Central memory CD8-positive, alpha-beta T cell (primary cell): ENCODE results near the gene ASTN1.

ENCODE experiments used
- ATAC-seq: fragments of 150-1000 bp; cut with Tn5 transposase; replicated peaks from 2 replicates; pipeline ENCODE4 v1.10.0; 2022; ENCODE audit warnings: mild to moderate bottlenecking, moderate FRiP score, moderate number of reproducible peaks; ENCODE audit not compliant: poor library complexity, severe bottlenecking; ENCODE audit errors: extremely low read depth
- DNase-seq, 2 donors: peaks; one replicate each; pipeline ENCODE4 v3.0.0; 2021; ENCODE audit warnings: low spot score in 2 of 2
- H3K27ac Mint-ChIP-seq: one replicate; pipeline ENCODE4 v1.8.0; 2022; ENCODE audit warnings: low read depth, mild to moderate bottlenecking, moderate library complexity, mixed read lengths
- H3K27me3 Mint-ChIP-seq: one replicate; pipeline ENCODE4 v1.8.0; 2022; ENCODE audit warnings: mixed read lengths
- H3K36me3 Mint-ChIP-seq: one replicate; pipeline ENCODE4 v1.8.0; 2022; ENCODE audit warnings: mild to moderate bottlenecking, moderate library complexity, mixed read lengths; ENCODE audit not compliant: insufficient read depth
- H3K4me1 Mint-ChIP-seq: one replicate; pipeline ENCODE4 v1.8.0; 2022; ENCODE audit warnings: mixed read lengths
- H3K4me3 Mint-ChIP-seq: one replicate; pipeline ENCODE4 v1.8.0; 2022; ENCODE audit warnings: mild to moderate bottlenecking, moderate library complexity, mixed read lengths
- H3K9me3 Mint-ChIP-seq: one replicate; pipeline ENCODE4 v1.8.0; 2022; ENCODE audit warnings: mixed read lengths

Gene ASTN1

DNA sequence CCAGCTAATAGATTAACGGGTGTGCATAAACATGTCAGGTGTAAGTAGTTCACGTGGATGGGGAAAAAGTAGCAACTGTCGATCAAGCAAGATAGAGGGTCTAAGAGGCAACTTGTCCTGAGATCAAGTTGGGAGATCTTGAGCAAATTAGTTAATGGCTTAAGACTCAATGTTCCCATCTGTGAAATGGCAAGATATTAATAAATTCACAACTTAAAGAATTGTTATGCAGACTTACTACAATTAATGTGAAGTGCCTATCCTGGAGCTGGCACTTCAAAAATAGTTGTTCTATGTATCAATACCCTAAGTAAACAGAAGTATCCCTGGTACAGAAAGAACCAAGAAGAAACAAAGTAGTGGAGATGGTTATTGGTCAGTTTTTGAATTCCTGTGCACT, 312.4 kb downstream of the ASTN1 start:
- H3K27ac Mint-ChIP-seq = no peak overlapping the region
- DNase-seq = no peak
- no peaks in the 10 kb centered on the region for H3K9me3 Mint-ChIP-seq
- H3K36me3 Mint-ChIP-seq = no peaks in the 10 kb centered on the region
- H3K27me3 Mint-ChIP-seq = no peaks in the 10 kb centered on the region
- no peaks in the 10 kb centered on the region for H3K4me1 Mint-ChIP-seq
- no peak overlapping the region for H3K4me3 Mint-ChIP-seq
- no peak for ATAC-seq

DNA sequence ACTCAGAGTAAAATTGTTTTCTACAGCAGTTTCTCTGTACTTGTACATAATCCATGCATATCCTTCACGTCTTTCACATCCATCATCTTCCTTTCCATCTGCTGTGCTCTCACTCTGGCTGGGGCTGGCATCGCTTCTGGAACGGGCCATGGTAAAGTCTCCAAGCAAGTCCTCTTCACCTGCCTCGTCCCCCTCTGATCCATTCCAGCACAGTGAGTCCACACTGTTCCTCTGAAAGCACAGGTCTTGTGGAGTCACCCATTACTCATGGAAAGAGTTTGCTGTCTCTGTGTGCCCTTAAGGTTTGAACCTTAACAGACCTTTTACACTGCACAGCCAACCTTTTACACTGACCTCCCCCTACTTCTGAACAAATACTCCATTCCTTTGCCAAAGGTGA, 313.6 kb downstream of the ASTN1 start:
- H3K9me3 Mint-ChIP-seq = no peaks in the 10 kb centered on the region

DNA sequence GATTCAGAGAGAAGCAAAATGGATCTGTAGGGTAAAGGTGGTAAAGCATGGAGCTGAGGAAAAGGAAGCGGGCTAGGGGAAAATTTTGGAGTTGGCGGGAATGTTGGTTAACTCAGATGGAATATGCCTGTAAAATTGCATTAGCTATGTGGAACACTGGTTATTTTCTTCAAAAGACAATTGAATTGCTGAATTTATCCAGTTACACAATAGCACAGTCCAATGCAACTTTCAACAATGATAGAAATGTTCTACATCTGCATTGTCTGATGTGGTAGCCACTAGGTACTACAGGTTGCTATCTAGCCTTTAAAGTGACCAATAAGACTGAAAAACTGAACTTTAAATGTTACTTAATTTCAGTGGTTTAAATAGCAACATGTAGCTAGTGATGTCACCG, 315.2 kb downstream of the ASTN1 start:
- Mint-ChIP-seq H3K27me3 (no peaks in the 10 kb centered on the region), H3K4me3 (no peak overlapping the region), H3K27ac (no peak overlapping the region), H3K4me1 (no peaks in the 10 kb centered on the region), H3K36me3 (no peaks in the 10 kb centered on the region), H3K9me3 (no peaks in the 10 kb centered on the region)
- DNase-seq = no peak
- no peak for ATAC-seq

More for the DNA sequence above, 313.6 kb downstream of the ASTN1 start:
- no peaks in the 10 kb centered on the region for H3K4me1 Mint-ChIP-seq
- H3K27ac Mint-ChIP-seq = no peak overlapping the region
- no peak overlapping the region for H3K4me3 Mint-ChIP-seq
- ATAC-seq = no peak
- H3K36me3 Mint-ChIP-seq = no peaks in the 10 kb centered on the region
- no peak for DNase-seq
- H3K27me3 Mint-ChIP-seq = no peaks in the 10 kb centered on the region

DNA sequence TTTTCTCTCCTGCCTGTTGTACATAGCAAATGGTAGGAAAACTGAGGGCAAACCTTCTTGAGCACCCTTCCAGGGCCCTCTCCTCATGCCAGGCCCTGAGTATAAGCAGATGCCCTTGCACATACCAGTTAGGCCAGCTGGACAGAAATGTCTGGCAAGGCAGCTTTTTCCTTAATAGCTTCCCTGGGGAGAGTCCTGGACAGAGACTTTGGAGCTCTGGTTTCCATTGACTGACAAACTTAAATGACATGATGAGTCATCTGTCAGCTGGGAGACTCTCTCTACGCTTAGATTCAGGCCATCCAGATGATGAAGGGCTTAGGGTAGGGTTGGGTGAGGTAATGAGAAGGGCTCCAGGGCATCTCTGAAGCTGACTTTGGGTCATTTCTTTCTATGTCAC, 317.5 kb downstream of the ASTN1 start:
- Mint-ChIP-seq H3K9me3 (no peaks in the 10 kb centered on the region), H3K36me3 (no peaks in the 10 kb centered on the region), H3K4me3 (no peak overlapping the region), H3K4me1 (no peaks in the 10 kb centered on the region), H3K27ac (no peak overlapping the region), H3K27me3 (no peaks in the 10 kb centered on the region)
- ATAC-seq (no peak), DNase-seq (no peak)

DNA sequence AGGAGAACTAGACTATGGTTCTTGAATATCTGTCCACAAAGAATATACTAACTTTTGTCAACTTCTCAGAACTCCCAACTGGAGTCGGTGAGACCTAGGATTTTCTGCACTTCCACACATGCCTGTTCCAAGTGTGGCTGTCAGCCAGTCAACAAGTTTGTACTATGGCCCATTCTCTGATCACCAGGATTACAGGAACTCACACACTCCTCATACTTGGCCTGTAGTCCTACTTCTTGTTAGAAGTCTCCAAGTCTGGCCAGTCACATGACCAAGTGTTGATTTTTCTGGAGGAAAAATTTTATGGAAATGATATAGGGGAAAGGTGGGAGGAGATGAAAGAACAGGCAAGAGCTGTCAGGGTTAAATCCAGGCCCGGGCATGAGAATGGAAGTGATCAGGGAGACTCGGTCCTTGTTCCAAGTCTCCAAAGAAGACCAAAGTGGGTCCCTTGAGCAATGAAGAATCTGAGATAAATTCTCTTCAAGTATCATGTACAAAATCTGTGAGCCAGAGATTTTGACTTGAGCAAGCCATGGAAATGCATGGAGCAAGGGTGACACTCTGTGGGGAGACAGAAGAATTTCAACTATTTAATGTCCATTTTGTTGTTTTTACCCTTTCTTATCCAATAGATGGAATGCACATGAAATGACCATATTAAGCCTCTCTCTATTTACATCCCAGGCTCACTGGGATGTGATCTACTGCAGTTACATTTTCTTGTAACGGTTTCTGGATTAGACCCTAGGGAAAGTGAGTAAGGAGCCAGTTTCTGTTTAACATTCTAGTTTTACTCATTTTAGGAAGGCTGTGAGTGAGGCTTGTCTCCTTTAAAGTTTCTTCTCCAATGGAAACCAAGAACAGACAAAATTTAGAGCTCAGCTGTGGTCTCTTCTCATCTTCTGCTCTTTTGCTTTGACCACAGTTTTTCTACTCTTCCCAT, 320.9 kb downstream of the ASTN1 start:
- Mint-ChIP-seq H3K27ac (no peak overlapping the region), H3K4me1 (no peaks in the 10 kb centered on the region), H3K9me3 (no peaks in the 10 kb centered on the region), H3K27me3 (no peaks in the 10 kb centered on the region), H3K4me3 (no peak overlapping the region), H3K36me3 (no peaks in the 10 kb centered on the region)
- no peak for ATAC-seq
- no peak for DNase-seq

DNA sequence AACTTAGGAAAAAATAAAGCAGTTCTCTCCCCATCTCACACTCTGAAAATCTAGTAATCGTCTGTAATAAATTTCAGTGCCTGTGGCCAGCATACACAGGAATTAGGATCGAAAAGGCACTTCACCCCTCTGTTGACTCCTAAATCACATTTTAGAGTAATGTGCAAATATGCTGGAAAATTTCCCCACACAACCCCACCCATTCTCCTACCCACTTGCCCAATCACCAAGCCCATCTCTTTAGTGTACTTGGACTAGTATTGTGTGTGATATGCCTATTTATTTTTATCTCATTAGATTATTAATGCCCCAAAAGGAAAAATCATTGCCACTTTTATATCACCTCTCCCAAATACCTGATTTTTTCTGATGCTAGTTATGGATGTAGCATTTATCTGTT, 323.3 kb downstream of the ASTN1 start:
- Mint-ChIP-seq H3K36me3 (no peaks in the 10 kb centered on the region), H3K27me3 (no peaks in the 10 kb centered on the region), H3K4me3 (no peak overlapping the region), H3K9me3 (no peaks in the 10 kb centered on the region), H3K27ac (no peak overlapping the region), H3K4me1 (no peaks in the 10 kb centered on the region)
- ATAC-seq (no peak), DNase-seq (no peak)

DNA sequence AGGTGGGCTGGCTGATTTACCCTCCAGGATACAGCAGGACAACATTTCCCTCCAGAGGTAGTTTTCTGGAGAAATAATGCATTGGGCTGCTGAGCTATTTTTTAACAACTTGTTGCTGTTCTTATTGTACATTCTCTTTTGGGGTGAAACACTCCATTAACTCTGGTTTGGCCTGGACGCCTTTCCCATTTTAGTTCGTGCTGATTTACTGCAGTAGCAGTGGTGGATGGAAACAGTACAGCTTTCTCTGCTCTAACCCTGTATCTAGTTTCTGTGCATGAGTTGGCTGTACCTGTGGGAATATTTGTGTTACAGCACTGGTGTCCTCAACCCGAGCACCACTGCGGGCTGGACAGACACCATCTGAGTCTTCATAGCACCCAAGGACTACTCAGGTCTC, 325.3 kb downstream of the ASTN1 start:
- H3K27me3 Mint-ChIP-seq = no peaks in the 10 kb centered on the region
- no peaks in the 10 kb centered on the region for H3K9me3 Mint-ChIP-seq
- no peaks in the 10 kb centered on the region for H3K4me1 Mint-ChIP-seq
- H3K27ac Mint-ChIP-seq = no peak overlapping the region
- DNase-seq = no peak
- no peak for ATAC-seq
- no peaks in the 10 kb centered on the region for H3K36me3 Mint-ChIP-seq
- no peak overlapping the region for H3K4me3 Mint-ChIP-seq

DNA sequence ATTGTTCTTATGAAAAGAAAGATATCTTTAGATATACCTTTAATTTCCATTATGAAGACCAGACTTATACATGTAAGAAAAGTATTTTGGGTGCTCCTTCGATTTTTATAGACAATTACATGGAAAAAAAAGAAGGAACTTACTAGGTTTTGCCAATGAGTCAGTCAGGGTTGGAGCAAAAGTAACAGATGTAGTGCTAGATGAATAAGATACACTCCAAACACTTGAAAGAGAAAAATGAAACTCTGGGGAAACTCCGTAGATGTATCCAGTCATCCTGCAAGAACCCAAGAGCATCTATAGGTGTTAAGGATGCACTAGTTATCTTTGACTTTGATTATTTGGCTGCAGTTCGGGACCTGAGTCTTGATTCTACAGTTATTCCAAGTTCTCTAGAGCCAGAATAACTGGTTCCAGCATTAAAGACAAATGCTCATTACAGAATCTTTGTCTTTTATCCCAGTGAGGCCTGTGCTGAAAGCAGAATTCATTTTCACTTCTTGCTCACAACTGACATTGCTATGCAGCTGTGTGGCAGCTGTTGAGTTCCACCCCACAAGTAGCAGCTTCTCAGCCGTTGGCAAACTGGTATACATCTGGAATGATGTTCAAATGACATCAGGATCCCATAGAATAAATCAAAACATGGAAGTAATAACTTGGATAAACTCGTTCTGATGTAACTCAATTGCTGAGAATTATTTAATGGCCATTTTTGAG, 326.1 kb downstream of the ASTN1 start:
- H3K4me1 Mint-ChIP-seq = no peaks in the 10 kb centered on the region
- no peaks in the 10 kb centered on the region for H3K27me3 Mint-ChIP-seq
- H3K36me3 Mint-ChIP-seq = no peaks in the 10 kb centered on the region
- no peaks in the 10 kb centered on the region for H3K9me3 Mint-ChIP-seq
- H3K4me3 Mint-ChIP-seq = no peak overlapping the region
- no peak for DNase-seq
- H3K27ac Mint-ChIP-seq = no peak overlapping the region
- no peak for ATAC-seq

DNA sequence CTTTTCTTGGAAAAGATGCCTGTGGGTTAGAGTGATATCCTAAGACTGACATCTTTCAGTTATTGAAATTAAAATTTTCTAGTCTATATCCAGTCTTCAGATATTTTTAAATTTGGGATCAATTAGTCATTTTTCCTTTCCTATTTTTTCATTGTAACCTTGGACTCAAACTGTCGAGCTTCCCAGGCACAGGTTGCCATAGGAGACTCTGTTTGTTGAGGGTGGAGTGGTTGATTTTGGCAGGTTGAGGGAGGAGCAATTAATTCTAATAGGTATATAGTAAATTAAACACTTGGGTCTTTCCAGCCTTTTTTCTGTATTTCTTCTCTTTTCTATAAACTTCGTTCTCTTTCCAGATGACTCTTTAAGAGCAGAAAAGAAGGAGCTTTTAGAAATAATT, 326.8 kb downstream of the ASTN1 start:
- ATAC-seq = no peak
- DNase-seq = no peak
- Mint-ChIP-seq H3K36me3 (no peaks in the 10 kb centered on the region), H3K4me3 (no peak overlapping the region), H3K9me3 (peaks cover 6% of the 10 kb centered on the region), H3K27me3 (no peaks in the 10 kb centered on the region), H3K4me1 (no peaks in the 10 kb centered on the region), H3K27ac (no peak overlapping the region)

DNA sequence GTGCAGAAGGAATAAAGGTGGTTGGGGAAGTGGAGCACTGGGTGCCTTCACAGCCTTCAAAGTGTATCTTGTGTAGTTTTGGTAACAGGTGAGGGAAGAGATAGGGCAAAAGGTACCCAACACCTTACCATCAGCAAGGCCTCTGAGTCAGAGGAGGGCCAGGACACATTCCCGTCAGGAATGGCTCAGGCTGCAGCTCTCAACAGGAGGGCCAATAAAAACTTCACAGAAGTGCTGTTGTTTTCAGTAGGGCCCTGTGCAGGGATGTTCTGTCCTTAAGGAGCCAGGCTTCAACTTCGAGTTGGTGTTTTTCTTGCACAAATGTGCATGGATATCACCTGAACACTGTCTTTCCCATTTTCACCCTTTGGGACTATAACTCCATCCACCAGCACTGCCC, 333.4 kb downstream of the ASTN1 start:
- H3K9me3 Mint-ChIP-seq = peaks cover 6% of the 10 kb centered on the region
- ATAC-seq (no peak), DNase-seq (no peak)

DNA sequence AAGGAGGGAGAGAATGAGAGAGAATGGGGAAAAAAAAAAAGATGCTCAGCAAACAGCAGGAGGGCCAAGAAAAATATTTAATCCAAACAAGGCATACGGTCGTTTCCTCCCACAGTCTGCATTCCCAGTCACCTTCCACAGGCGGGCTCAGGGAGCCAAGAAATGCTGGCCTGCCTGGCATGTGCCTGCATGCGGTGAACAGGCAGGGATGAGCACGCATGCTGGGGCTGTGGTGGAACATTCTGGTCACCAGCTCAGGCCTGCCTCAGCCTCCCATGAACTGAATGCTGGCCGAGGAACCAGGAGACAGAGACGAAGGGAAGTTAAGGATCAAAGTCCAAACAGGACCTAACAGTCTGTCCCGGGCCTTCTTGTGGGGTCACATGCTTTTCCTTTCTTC, 335.3 kb downstream of the ASTN1 start:
- DNase-seq (no peak), ATAC-seq (no peak)
- Mint-ChIP-seq H3K36me3 (no peaks in the 10 kb centered on the region), H3K4me3 (no peak overlapping the region), H3K9me3 (peaks cover 11% of the 10 kb centered on the region), H3K27ac (no peak overlapping the region), H3K27me3 (no peaks in the 10 kb centered on the region), H3K4me1 (no peaks in the 10 kb centered on the region)

More for the DNA sequence above, 333.4 kb downstream of the ASTN1 start:
- H3K4me1 Mint-ChIP-seq = no peaks in the 10 kb centered on the region
- H3K27me3 Mint-ChIP-seq = no peaks in the 10 kb centered on the region
- no peak overlapping the region for H3K27ac Mint-ChIP-seq
- no peaks in the 10 kb centered on the region for H3K36me3 Mint-ChIP-seq
- H3K4me3 Mint-ChIP-seq = no peak overlapping the region

DNA sequence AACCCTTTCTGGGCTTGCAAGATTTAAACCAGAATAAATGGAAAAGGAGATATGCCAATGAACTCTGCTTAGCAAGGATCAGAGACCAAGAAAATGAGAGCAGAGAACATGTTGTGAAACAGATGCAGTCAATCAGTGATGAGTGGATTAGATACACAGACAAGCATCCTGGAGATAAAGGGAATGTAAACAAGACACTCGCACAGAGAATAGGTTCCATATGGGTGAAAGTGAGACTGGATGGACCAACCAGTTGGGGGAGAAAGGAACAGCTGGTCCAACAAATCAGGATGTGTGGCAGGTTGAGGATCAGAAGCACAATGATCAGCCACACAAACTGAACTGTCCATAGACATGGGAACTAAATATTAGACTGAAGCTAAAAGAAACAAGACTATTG, 338.2 kb downstream of the ASTN1 start:
- Mint-ChIP-seq H3K9me3 (peaks cover 5% of the 10 kb centered on the region), H3K4me1 (no peaks in the 10 kb centered on the region), H3K27ac (no peak overlapping the region), H3K27me3 (no peaks in the 10 kb centered on the region), H3K36me3 (no peaks in the 10 kb centered on the region), H3K4me3 (no peak overlapping the region)
- DNase-seq (no peak), ATAC-seq (no peak)
